Pancreas (tissue), 10 donors: ENCODE results near the gene HRH2. TPM values are rescaled to one million over a fixed set of nuclear protein-coding genes. Genes with fewer than 3 reads are reported as not detected.

Source experiments
- ATAC-seq, 4 donors: fragments of 200-7000 bp; cut with Tn5 transposase; one replicate each; pipeline versions ENCODE4 v1.8.0 to v1.9.1; 2020; ENCODE audit warnings: mild to moderate bottlenecking in 4 of 4, moderate library complexity in 4 of 4
- DNase-seq, 6 donors: peaks; one replicate each; pipeline ENCODE4 v3.0.0-alpha.2; 2020
- FAIRE-seq: peaks from 2 replicates; lab custom pipeline; 2012; peaks lifted over from hg19 to GRCh38; lab: Jason Lieb, UNC
- H3K27ac ChIP-seq, 4 donors: fragments of 200-600 bp; sonication (generic); 1 replicate in 3 of 4; 2 replicates in 1 of 4; pipeline versions ENCODE4 v1.5.0 to v1.8.0; 2020
- H3K27me3 ChIP-seq, 4 donors: fragments of 200-600 bp; one replicate each; pipeline ENCODE4 v1.8.0; 2021
- H3K36me3 ChIP-seq, 3 donors: fragments of 200-600 bp; sonication (generic) in 1 of 3; one replicate each; pipeline versions ENCODE4 v1.5.0 to v1.8.0; 2020 to 2021
- H3K4me1 ChIP-seq, 3 donors: fragments of 200-600 bp; one replicate each; pipeline ENCODE4 v1.8.0; 2021
- H3K4me3 ChIP-seq, 4 donors: fragments of 200-600 bp; sonication (generic) in 2 of 4; one replicate each; pipeline versions ENCODE4 v1.5.0 to v1.8.0; 2020 to 2021
- H3K9me3 ChIP-seq, 4 donors: fragments of 200-600 bp; one replicate each; pipeline ENCODE4 v1.8.0; 2021
- CTCF ChIP-seq, 4 donors: fragments of 200-600 bp; sonication (generic) in 3 of 4; IDR thresholded peaks; one replicate each; pipeline versions ENCODE4 v1.5.0 to v1.8.0; 2021; ENCODE audit warnings: antibody characterized with exemption in 4 of 4
- WGBS, 2 donors: extraction: QIAGEN DNeasy Blood & Tissue Kit; methylation state at CpG; one replicate each; pipeline ENCODE4 v1.1.7; 2013; 5-methylcytosine and 5-hydroxymethylcytosine counted together
- intact Hi-C, 3 donors: fragments of 100-400 bp; cut with DNase I; formaldehyde crosslinking; loops; one replicate each; pipeline versions ENCODE4 v1.11.1 to v1.14.2; 2022
- polyA plus RNA-seq, 2 donors: library from polyadenylated mRNA; stranded (reverse); fragments of 200-250 nt; gene quantifications; one replicate each; pipeline ENCODE4 v1.2.3, GENCODE V29; 2013
- total RNA-seq, 6 donors: library from RNA; stranded (reverse); fragmentation: NEBNext Ultra II Directional in 4 of 6; extraction: Animal tissue kit (Norgen Biotek cat#: 25700) in 4 of 6; gene quantifications; one replicate each; pipeline versions ENCODE4 v1.2.1 to v1.2.4, GENCODE V29; 2021 to 2023
- donor health status: healthy with polysubstance abuse.
- donor health status: DM: no; HTN: no; CAD: no; lungs with moderate emphysema.
- donor health status: DM: no; HTN: no; CAD: no.
- donor health status: control.
- donor health status: control.
- donor health status: Bipolar disorder and iron deficiency.
- donor health status: DM: yes; HTN: yes; CAD: no.
- donor health status: DM: no; HTN: no; CAD: no.
- donor health status: DM: no; HTN: no; CAD: no.
- donor health status: DM: yes; HTN: yes; CAD: no.

HRH2 gene
- total and polyA plus RNA-seq, 8 donors, result 0.05 to 1.4 (median 0.50) TPM

DNA sequence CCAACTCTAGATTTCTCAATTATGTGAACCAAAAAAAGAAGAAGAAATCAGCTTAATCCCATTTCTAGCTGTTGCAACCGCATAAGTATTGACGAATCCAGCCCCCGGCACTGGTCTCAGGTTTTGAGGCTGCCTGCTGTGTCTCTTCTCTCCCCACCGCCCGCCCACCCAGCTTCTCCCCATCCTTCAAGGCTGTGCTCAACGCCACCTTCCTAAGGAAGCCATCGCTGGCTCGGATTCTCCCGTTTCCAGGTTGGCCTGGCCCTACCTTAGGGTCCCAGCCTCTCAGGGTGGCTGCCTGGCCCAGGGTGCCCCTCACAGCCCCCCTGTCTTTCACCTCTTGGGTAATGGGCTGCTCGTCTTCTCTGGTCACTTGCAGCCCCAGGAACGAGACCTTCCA, 77.8 kb downstream of the HRH2 start:
- H3K36me3 ChIP-seq, result no peaks in the 10 kb centered on the region
- H3K9me3 ChIP-seq, result no peaks in the 10 kb centered on the region
- ATAC-seq (no peak), FAIRE-seq (no peak), DNase-seq (no peak)
- H3K27me3 ChIP-seq, result no peaks in the 10 kb centered on the region
- no peak overlapping the region for H3K27ac ChIP-seq
- 61 to 69% methylated on average over 11 of the region's 11 CpGs for WGBS, 2 donors
- H3K4me3 ChIP-seq, result no peak overlapping the region
- intact Hi-C loops, result no loop called here
- no peak for TF ChIP-seq CTCF (IDR thresholded peaks at IDR 0.05)
- no peaks in the 10 kb centered on the region for H3K4me1 ChIP-seq

GRCh38 chr5:175736652-175737051, 78.8 kb downstream of the HRH2 start:
- DNase-seq (no peak), FAIRE-seq (no peak), ATAC-seq (no peak)
- Histone ChIP-seq H3K27me3 (no peaks in the 10 kb centered on the region), H3K4me3 (no peak overlapping the region), H3K9me3 (no peaks in the 10 kb centered on the region), H3K27ac (no peak overlapping the region), H3K4me1 (no peaks in the 10 kb centered on the region), H3K36me3 (no peaks in the 10 kb centered on the region)
- intact Hi-C loops, result no loop called here
- no peak for TF ChIP-seq CTCF (IDR thresholded peaks at IDR 0.05)
- 54 to 79% methylated on average over 4 of the region's 4 CpGs for WGBS, 2 donors

GRCh38 chr5:175737481-175737880, 79.6 kb downstream of the HRH2 start:
- no peak overlapping the region for H3K4me3 ChIP-seq
- no peaks in the 10 kb centered on the region for H3K9me3 ChIP-seq
- WGBS, 2 donors, result 53 to 60% methylated on average over 7 of the region's 7 CpGs
- no peaks in the 10 kb centered on the region for H3K36me3 ChIP-seq
- H3K27ac ChIP-seq, result no peak overlapping the region
- no peaks in the 10 kb centered on the region for H3K4me1 ChIP-seq
- DNase-seq, result no peak
- intact Hi-C loops, result no loop called here
- FAIRE-seq, result no peak
- no peak for ATAC-seq
- no peak for TF ChIP-seq CTCF (IDR thresholded peaks at IDR 0.05)
- no peaks in the 10 kb centered on the region for H3K27me3 ChIP-seq

GRCh38 chr5:175738126-175738525, 80.3 kb downstream of the HRH2 start:
- no peak for FAIRE-seq
- no peaks in the 10 kb centered on the region for H3K36me3 ChIP-seq

More at GRCh38 chr5:175738126-175738525, 80.3 kb downstream of the HRH2 start:
- no peak overlapping the region for H3K4me3 ChIP-seq
- no peaks in the 10 kb centered on the region for H3K9me3 ChIP-seq
- DNase-seq (no peak), ATAC-seq (no peak)
- no peaks in the 10 kb centered on the region for H3K27me3 ChIP-seq
- TF ChIP-seq CTCF (IDR thresholded peaks at IDR 0.05), result no peak
- H3K27ac ChIP-seq, result no peak overlapping the region
- 72 to 80% methylated on average over 4 of the region's 4 CpGs for WGBS, 2 donors
- H3K4me1 ChIP-seq, result no peaks in the 10 kb centered on the region
- intact Hi-C loops, result no loop called here
